Activated T-helper 17 cell treated with anti-CD3 and anti-CD28 coated beads, Interleukin-2, amount 50 U/mL, for 72 hours (primary cell): Measurements from ENCODE around the gene UBL7. TPM values are rescaled to one million over a fixed set of nuclear protein-coding genes. Genes with fewer than 3 reads are reported as not detected.

Source experiments
- ATAC-seq: fragments of 150-1000 bp; cut with Tn5 transposase; replicated peaks from 2 replicates; pipeline ENCODE4 v1.10.0; 2021; ENCODE audit warnings: mild to moderate bottlenecking, moderate library complexity
- H3K27ac Mint-ChIP-seq: one replicate; pipeline ENCODE4 v1.8.0; 2022; ENCODE audit warnings: mixed read lengths
- H3K27me3 Mint-ChIP-seq: one replicate; pipeline ENCODE4 v1.8.0; 2022; ENCODE audit warnings: mixed read lengths
- H3K36me3 Mint-ChIP-seq: one replicate; pipeline ENCODE4 v1.8.0; 2022; ENCODE audit warnings: low read depth, mild to moderate bottlenecking, mixed read lengths
- H3K4me1 Mint-ChIP-seq: one replicate; pipeline ENCODE4 v1.8.0; 2022; ENCODE audit warnings: mixed read lengths
- H3K4me3 Mint-ChIP-seq: one replicate; pipeline ENCODE4 v1.8.0; 2022; ENCODE audit warnings: mild to moderate bottlenecking, mixed read lengths
- H3K9me3 Mint-ChIP-seq: one replicate; pipeline ENCODE4 v1.8.0; 2022; ENCODE audit warnings: mixed read lengths
- total RNA-seq, 2 donors: library from RNA; stranded (reverse); gene quantifications; one replicate each; pipeline ENCODE4 v1.2.3, GENCODE V29; 2022

UBL7 gene
- total RNA-seq, 2 donors from 2014 or later, result 38.0 to 52.6 TPM

DNA sequence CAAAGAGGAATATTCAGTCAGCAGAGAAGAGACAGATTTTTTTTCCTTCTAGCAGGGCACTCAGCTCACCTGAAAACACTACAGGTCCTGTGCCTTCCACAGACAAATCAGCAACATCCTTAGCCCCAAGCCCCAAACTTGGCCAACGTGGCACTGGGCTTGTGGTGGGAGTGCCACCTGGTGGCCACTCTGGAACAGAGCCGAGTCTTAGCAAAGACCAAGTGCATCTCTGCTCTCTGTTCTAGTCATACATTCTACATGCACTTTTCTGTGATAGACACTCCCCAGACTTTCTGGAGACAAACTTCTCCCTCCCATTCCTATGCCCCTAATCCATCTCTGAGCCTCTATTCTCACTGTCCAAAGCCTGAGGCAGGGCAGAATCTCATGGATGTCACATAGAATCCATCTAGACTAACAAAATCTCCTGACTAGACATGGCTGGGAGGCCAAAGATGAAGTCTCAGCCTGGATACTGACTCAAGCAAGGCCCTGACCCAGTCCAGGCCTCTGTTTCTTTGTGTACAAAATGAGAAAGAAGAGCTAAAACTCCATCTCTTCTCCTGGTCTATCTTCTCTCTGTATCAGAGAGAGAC is 22.1 kb downstream of the UBL7 start:
- Mint-ChIP-seq H3K4me3 (no peak overlapping the region), H3K4me1 (peaks cover 13% of the 10 kb centered on the region), H3K9me3 (no peaks in the 10 kb centered on the region), H3K27me3 (no peaks in the 10 kb centered on the region), H3K36me3 (no peaks in the 10 kb centered on the region), H3K27ac (peak overlapping the region; percentile 73)
- ATAC-seq, result peak; percentile 76

DNA sequence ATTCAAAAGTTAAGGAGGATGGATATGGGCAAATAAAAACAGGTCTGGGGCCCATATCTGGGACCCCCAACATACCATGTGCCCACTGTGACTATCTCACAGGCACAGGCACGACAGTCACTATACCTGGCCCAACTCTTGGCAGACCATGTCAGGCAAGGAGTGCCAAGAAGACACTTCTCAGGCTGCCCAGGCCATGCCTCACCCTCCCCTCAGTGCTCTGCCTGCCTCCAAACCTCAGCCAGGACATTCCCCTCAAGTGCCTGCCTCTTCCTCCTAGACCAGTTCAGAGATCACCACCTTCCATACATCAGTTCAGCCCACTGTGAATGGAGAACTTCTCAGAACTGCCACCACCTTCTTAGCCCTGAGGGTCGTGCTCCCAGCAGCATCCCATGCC is 22.8 kb downstream of the UBL7 start:
- H3K4me1 Mint-ChIP-seq, result peaks cover 13% of the 10 kb centered on the region
- H3K9me3 Mint-ChIP-seq, result no peaks in the 10 kb centered on the region
- ATAC-seq, result no peak

DNA sequence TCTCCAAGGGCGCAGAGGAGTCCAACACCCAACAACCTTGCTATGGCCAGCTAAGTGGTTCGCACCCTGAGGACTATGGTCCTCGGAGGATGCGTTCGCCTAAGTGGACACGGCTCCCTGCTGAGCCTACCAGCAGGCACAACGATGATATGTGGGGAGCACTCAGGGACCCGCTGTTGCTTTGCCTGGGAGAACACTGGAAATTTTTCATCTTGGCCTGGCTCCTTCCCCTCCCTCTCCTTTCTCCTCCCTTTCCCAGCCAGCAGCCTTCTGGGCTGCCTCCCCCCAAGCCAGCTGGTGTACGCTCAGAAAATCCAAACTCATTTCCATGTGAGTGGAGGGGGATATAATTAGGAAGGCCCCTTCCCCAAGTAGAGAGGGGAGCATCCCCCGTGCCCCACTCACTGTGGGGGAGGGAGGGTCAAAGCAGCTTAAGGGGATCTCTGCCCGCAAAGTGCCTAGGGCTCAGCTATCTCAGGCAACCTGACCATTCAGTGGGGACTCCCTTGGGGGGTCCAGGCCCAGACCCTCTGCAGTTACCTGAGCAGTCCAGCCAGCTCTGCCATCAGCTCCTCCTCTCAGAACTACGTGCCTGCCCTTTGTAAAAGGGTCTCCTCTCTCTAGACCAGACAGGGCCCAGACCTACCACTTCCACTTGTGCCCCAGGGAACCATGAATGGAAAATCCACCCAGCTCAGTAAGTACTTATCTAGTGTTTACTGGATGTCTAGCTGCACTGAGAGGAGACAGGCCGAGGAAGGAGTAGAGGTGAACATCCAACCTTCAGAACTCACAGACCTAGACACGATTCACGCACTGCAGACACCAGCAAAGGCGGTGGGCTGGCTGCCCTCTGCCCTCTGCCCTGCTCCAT is 26.5 kb downstream of the UBL7 start:
- H3K27ac Mint-ChIP-seq, result peak overlapping the region; percentile 82

More for the DNA sequence above, 22.8 kb downstream of the UBL7 start:
- Mint-ChIP-seq H3K36me3 (no peaks in the 10 kb centered on the region), H3K4me3 (no peak overlapping the region), H3K27ac (peak overlapping the region; percentile 73), H3K27me3 (no peaks in the 10 kb centered on the region)

DNA sequence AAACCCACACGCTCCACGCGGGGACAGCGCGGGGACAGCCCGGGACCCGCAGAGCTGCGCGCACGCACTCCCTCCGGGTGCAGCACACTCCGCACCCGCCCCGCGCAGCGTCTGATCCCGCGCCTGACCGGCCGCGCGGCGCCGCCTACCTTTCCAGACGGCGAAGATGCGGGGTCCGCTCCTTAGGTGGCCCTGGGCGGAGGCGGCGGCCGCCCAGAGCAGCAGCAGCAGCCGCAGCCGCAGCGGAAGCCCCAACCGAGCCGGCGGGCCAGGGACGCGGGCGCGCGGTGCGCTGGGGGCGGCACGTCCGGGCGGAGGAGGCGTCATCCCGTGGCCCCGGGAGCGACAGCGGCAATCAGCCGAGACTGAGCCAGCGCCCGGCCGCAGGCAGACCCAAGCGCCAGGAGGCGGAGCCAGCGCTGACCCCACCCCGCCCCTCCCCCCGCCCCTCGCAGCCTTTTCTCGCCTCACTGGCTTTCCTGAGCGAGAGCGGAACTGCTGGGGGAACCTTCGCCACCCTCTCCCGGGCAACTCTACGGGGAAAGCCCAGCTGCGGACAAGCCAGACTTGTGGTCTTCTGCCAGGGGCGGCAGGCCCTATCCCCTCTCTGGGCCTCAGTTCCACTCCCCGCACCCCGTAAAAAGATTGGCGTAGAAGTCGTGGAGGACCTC is 27.2 kb downstream of the UBL7 start, which contains the start of gene SEMA7A:
Gene SEMA7A, minus strand, starts transcription at position 367 of the 671 bp plus-strand sequence. Its CDS starts 40 bp downstream, at position 327.
- Mint-ChIP-seq H3K4me3 (peak within 1 kb of the TSS; percentile 90), H3K27me3 (no peaks in the 10 kb centered on the region), H3K4me1 (peaks cover 30% of the 10 kb centered on the region), H3K27ac (peak within 1 kb of the TSS; percentile 82), H3K36me3 (peaks cover 37% of the 10 kb centered on the region), H3K9me3 (no peaks in the 10 kb centered on the region)
- ATAC-seq, result peak; percentile 92

More for the DNA sequence above, 26.5 kb downstream of the UBL7 start:
- peaks cover 32% of the 10 kb centered on the region for H3K4me1 Mint-ChIP-seq
- H3K27me3 Mint-ChIP-seq, result no peaks in the 10 kb centered on the region
- no peak for ATAC-seq
- H3K36me3 Mint-ChIP-seq, result peaks cover 33% of the 10 kb centered on the region
- H3K9me3 Mint-ChIP-seq, result no peaks in the 10 kb centered on the region
- peak overlapping the region; percentile 81 for H3K4me3 Mint-ChIP-seq

DNA sequence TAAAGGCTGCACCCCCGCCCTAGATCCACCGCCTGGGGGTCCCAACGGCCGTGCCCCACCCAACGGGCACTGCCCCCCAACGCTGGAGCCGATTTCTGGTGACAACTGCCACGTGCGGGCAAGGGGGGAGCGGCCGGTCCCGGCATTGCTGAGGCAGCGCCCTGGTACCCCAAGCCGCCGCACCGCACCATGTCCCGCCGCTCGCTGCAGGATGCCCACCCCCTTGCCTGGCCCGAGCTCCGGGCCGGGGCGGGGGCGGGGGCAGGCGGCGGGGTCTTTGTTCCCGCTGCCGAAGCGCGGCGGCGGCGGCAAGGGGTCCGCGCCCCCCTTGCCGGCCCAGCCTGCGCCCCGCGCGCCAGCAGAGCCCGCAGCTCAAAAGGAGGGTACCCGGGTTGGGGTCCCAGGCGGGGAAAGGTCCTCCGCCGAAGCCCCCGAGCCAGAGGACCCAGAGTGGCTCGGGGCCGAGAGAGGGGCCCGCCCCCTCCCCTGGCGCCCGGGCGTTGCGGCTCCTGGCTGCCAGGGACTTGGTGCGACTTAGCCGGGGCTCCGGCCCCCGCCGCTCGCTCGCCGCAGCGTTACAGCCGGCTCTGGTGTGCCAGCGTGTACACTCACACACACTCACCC is 27.9 kb downstream of the UBL7 start:
- H3K36me3 Mint-ChIP-seq, result peaks cover 44% of the 10 kb centered on the region
- H3K27ac Mint-ChIP-seq, result no peak overlapping the region
- ATAC-seq, result no peak
- no peaks in the 10 kb centered on the region for H3K27me3 Mint-ChIP-seq
- peaks cover 30% of the 10 kb centered on the region for H3K4me1 Mint-ChIP-seq
- H3K4me3 Mint-ChIP-seq, result peak overlapping the region; percentile 90
- H3K9me3 Mint-ChIP-seq, result no peaks in the 10 kb centered on the region

DNA sequence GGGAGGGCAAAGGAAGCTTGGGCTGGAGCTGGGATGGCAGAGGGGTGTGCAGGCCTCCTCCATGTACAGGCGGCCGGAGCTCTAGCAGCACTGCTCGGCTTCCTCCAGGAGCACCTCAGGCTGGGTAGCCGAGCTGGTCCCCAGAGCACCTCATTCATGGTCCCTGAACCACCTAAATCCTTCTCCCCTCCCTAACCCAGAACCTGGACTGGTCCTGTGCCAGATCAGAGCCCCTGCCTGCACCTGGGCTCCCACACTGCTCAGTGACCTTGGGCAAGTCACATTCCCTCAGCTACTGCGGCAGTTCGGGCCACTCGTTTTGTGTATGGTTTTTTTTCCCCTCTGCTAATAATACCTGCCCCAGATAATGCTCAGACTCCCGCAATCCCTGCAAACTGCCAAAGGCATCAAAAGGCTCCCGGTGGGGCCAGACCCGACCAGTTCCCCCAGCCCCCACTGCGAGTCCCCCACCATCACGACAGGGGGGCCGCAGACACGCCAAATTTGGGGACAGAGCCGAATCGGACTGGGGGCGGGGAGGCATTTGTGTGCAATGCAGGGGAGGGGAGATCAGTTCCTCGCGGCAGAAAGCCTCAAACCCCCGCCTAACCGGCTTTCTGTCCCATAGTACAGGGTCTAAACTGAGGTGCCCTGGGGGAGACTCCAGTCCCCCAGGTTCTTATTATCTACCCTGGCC is 28.5 kb downstream of the UBL7 start:
- peaks cover 50% of the 10 kb centered on the region for H3K36me3 Mint-ChIP-seq
- peak overlapping the region; percentile 90 for H3K4me3 Mint-ChIP-seq
- H3K4me1 Mint-ChIP-seq, result peaks cover 35% of the 10 kb centered on the region
- H3K27ac Mint-ChIP-seq, result peak overlapping the region; percentile 82
- no peaks in the 10 kb centered on the region for H3K9me3 Mint-ChIP-seq
- no peak for ATAC-seq
- H3K27me3 Mint-ChIP-seq, result no peaks in the 10 kb centered on the region

DNA sequence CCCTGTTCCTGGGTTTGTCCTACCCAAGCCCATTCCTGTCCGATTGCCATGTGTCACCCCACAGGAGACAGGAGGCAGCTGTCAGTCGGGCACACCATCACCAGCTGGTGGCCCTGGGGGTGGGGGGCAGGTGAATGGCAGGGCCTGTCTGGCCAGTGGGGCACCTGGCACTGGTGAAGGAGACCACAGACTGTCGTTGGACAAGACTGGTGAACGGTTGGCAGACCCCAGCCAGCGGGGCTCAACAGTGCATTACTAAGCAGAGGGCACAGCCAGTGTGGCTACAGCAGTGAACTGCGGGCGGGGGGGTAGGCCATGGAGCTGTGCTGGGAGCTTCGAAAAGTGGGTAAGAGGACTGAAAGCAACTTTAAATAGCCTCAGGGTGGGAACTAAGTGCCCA is 29.3 kb downstream of the UBL7 start:
- peaks cover 58% of the 10 kb centered on the region for H3K36me3 Mint-ChIP-seq
- peaks cover 38% of the 10 kb centered on the region for H3K4me1 Mint-ChIP-seq
- peak overlapping the region; percentile 82 for H3K27ac Mint-ChIP-seq
- H3K27me3 Mint-ChIP-seq, result no peaks in the 10 kb centered on the region
- ATAC-seq, result no peak
- H3K4me3 Mint-ChIP-seq, result peak overlapping the region; percentile 90
- no peaks in the 10 kb centered on the region for H3K9me3 Mint-ChIP-seq

DNA sequence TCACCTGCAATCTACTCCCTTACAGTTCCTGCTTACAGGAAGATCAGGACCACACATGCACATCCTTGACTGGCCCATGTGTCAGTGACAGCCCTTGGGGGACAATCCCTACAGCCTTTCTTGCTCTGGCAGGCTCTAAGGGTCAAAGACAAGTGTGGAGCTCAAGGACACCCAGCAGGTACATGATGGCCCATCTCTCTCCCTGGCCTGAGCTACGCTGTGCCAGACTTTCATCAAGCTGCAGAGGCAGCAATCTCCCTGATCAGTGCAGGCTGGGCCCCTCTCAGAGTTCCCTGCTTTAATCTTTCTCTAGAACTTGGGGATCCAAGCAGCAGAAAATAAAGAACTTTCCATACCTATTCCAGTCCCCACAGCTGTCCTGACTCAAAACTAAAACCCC is 29.8 kb downstream of the UBL7 start:
- H3K36me3 Mint-ChIP-seq, result peaks cover 63% of the 10 kb centered on the region
- peaks cover 38% of the 10 kb centered on the region for H3K4me1 Mint-ChIP-seq
- no peaks in the 10 kb centered on the region for H3K9me3 Mint-ChIP-seq
- no peak for ATAC-seq
- H3K27ac Mint-ChIP-seq, result peak overlapping the region; percentile 82
- no peaks in the 10 kb centered on the region for H3K27me3 Mint-ChIP-seq
- H3K4me3 Mint-ChIP-seq, result peak overlapping the region; percentile 90

DNA sequence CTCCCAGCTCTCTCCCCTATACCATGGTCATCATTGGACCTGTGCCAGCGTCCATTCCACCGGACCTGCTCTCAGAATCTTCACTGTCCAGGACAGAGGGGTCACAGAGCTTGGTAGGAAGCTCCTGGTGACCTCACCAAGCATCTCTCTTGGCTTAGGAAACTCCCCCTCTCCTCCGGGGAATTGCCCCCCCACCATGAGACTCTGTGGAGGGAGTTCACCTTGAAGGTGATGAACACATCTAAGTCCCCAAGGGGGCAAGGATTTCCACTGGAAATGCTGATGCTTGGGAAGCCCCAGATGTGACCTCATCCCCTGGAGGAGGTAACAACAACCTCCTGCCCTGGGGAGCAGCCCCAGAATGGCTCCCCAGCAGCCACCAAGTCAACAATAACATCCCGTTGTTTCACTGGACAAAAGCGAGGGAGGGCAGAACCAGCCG is 30.4 kb downstream of the UBL7 start:
- Mint-ChIP-seq H3K36me3 (peaks cover 69% of the 10 kb centered on the region), H3K9me3 (no peaks in the 10 kb centered on the region), H3K27ac (peak overlapping the region; percentile 72), H3K4me1 (peaks cover 38% of the 10 kb centered on the region), H3K4me3 (peak overlapping the region; percentile 90), H3K27me3 (no peaks in the 10 kb centered on the region)
- no peak for ATAC-seq

DNA sequence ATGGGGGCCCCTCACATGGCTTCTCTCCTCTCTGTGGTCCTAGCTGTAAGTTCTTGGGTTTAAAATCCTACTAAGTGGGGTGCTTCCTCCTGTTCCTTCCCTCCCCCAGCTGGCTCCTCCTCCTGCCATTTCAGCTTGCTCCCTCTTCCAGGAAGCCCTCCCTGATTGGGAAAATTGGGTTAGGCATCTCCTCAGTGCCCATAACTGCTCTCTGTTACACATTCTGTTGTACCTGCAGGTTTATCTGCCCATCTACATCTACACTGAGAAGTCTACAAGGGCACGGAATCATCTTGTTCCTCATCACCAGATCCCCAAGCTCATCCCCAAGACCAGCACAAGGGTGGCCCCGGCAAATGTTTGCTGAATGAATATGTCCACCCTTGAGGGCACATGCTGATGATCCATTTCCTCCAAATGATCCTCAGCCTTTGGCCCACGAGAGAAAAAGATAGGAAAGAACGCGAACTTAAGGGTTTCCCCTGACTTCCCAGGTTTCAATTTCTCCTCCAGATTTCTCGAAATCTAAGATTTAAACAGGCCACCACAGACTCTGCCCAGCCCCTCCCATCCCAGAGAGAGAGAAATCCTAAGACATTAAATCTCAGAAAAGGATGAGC is 31.1 kb downstream of the UBL7 start:
- peaks cover 76% of the 10 kb centered on the region for H3K36me3 Mint-ChIP-seq

DNA sequence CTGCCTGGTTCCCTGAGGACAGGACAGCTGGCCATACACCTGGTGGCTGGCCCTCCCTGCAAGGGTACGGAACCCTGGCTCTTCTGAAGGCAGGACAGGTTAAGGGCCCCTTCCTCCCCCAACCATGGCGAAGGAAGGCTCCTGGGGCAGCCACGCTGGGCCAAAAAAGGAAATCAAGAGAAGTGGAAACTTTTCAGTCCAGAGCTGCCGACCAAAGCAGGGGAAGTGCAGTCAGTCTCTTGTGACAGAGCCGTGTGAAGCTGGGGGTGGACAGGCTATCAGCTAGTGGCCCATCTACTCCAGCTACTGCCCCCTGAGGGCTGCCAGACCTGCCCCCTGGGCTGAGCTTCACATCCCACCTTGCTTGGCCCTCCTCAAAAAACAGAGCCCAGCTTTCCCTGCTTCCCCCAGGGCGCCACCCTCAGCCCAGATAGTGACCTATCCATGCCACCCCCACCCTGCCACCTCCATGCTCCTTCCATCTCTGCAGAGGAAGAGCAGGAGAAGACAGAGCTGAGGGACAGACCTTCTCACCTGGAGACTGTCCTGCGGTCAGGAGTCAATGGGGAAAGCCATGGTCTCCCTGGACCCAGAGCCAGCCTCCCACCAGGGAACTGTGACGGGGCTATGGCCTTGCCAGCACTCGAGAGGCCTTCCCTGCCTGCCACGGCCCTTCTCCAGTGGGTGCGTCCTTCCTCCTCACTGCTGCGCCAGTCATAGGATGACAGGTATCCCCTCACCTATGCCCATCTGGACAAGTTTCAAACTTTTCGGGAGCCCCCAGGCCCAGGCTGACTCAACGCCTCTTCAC is 31.8 kb downstream of the UBL7 start:
- Mint-ChIP-seq H3K36me3 (peaks cover 83% of the 10 kb centered on the region), H3K9me3 (no peaks in the 10 kb centered on the region), H3K27ac (peak overlapping the region; percentile 72), H3K4me3 (peak overlapping the region; percentile 90), H3K27me3 (no peaks in the 10 kb centered on the region), H3K4me1 (peaks cover 39% of the 10 kb centered on the region)
- ATAC-seq, result no peak

More for the DNA sequence above, 31.1 kb downstream of the UBL7 start:
- no peaks in the 10 kb centered on the region for H3K27me3 Mint-ChIP-seq
- H3K27ac Mint-ChIP-seq, result peak overlapping the region; percentile 72
- peak overlapping the region; percentile 90 for H3K4me3 Mint-ChIP-seq
- H3K4me1 Mint-ChIP-seq, result peaks cover 39% of the 10 kb centered on the region
- no peaks in the 10 kb centered on the region for H3K9me3 Mint-ChIP-seq
- ATAC-seq, result no peak

DNA sequence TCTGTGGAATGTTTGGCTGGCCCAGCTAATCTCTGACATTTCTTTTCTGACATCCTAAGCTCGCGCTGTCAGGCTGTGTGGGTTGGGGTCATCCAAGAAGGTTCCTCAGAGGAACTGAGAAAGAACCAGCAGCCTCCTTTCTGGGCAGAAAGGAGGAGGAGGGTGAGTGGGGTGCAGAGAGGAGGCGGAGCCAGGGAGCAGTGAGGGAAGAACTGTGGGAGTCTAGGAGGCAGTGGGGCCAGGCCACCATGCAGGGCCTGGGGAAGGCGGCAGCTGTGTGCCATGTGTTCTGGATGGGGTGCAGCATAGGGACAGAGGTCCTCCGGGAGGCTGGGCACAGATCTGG is 32.5 kb downstream of the UBL7 start:
- H3K27me3 Mint-ChIP-seq, result no peaks in the 10 kb centered on the region
- H3K4me3 Mint-ChIP-seq, result peak overlapping the region; percentile 32
- H3K27ac Mint-ChIP-seq, result peak overlapping the region; percentile 78
- ATAC-seq, result no peak
- H3K4me1 Mint-ChIP-seq, result peaks cover 38% of the 10 kb centered on the region
- H3K36me3 Mint-ChIP-seq, result peaks cover 90% of the 10 kb centered on the region
- no peaks in the 10 kb centered on the region for H3K9me3 Mint-ChIP-seq
